A673 (cell line): ENCODE results near the gene FFAR2. TPM values are rescaled to one million over a fixed set of nuclear protein-coding genes. Genes with fewer than 3 reads are reported as not detected.

Source experiments
- BruUV-seq: library from RNA; stranded (reverse); fragments of 400-500 nt; replicated peaks from 2 replicates; lab custom pipeline; 2021; lab: Mats Ljungman, UMichigan
- CTCF ChIA-PET: fragments of 300-600 bp; sonication (Branson Sonifier 250); formaldehyde crosslinking; loops from one replicate; lab custom pipeline; 2022; ENCODE audit warnings: antibody characterized with exemption; lab: Charles Lee
- POLR2A ChIA-PET: fragments of 300-600 bp; sonication (Branson Sonifier 250); formaldehyde crosslinking; loops from one replicate; lab custom pipeline; 2022; ENCODE audit warnings: antibody characterized with exemption; ENCODE audit not compliant: low non-redundant PET; lab: Charles Lee
- DNase-seq: peaks from one replicate; pipeline ENCODE4 v3.0.0-alpha.2; 2015; ENCODE audit warnings: low spot score
- H3K27ac ChIP-seq: fragments of 200-600 bp; sonication (generic); 2 replicates; pipeline ENCODE4 v1.5.1; 2016; ENCODE audit warnings: mixed run types, low read depth, mild to moderate bottlenecking, mixed read lengths, antibody characterized with exemption, low read length; ENCODE audit not compliant: poor library complexity, severe bottlenecking
- H3K27me3 ChIP-seq: fragments of 200-600 bp; sonication (generic); replicated peaks from 2 replicates; pipeline ENCODE4 v1.6.1; 2017; ENCODE audit warnings: mixed run types, low read depth, mild to moderate bottlenecking, mixed read lengths, antibody characterized with exemption, low read length; ENCODE audit not compliant: insufficient read depth, poor library complexity
- H3K36me3 ChIP-seq: fragments of 200-600 bp; sonication (generic); 2 replicates; pipeline ENCODE4 v1.6.1; 2016; ENCODE audit warnings: mixed run types, mild to moderate bottlenecking, mixed read lengths, antibody characterized with exemption, low read length; ENCODE audit not compliant: insufficient read depth, poor library complexity, severe bottlenecking
- H3K4me1 ChIP-seq: fragments of 200-600 bp; sonication (generic); 2 replicates; pipeline ENCODE4 v1.6.1; 2017; ENCODE audit warnings: mixed run types, mild to moderate bottlenecking, mixed read lengths, antibody characterized with exemption, low read length; ENCODE audit not compliant: insufficient read depth, poor library complexity, severe bottlenecking
- H3K4me3 ChIP-seq: fragments of 200-600 bp; sonication (generic); 2 replicates; pipeline ENCODE4 v1.5.1; 2016; ENCODE audit warnings: low read depth, mixed run types, mild to moderate bottlenecking, mixed read lengths, low read length; ENCODE audit not compliant: poor library complexity, severe bottlenecking
- H3K9me3 ChIP-seq: fragments of 200-600 bp; sonication (generic); 2 replicates; pipeline ENCODE4 v1.6.1; 2016; ENCODE audit warnings: mixed run types, low read depth, mild to moderate bottlenecking, mixed read lengths, antibody characterized with exemption, low read length; ENCODE audit not compliant: poor library complexity, severe bottlenecking
- EZH2 ChIP-seq: fragments of 200-600 bp; sonication (generic); IDR thresholded peaks from 2 replicates; pipeline ENCODE4 v1.6.1; 2017; ENCODE audit warnings: borderline replicate concordance, low read depth, mild to moderate bottlenecking, mixed read lengths, antibody characterized with exemption, low read length; ENCODE audit not compliant: poor library complexity, severe bottlenecking
- intact Hi-C: fragments of 100-400 bp; cut with micrococcal nuclease; formaldehyde crosslinking; loops from one replicate; pipeline ENCODE4 v1.10.0; 2022; ENCODE audit not compliant: unreplicated experiment
- total RNA-seq: library from RNA; stranded (reverse); gene quantifications from 2 replicates; pipeline ENCODE4 v1.2.3, GENCODE V29; 2021
- TF ChIP-seq, protein P1 (sequence below): fragments of 300-800, 200-600 bp; sonication (generic); conservative IDR thresholded peaks from 2 replicates; pipeline ENCODE4 v1.5.1; 2017; ENCODE audit warnings: low read depth, mild to moderate bottlenecking, antibody characterized with exemption, low read length, moderate library complexity, mixed read lengths

Gene FFAR2
- total RNA-seq, 1 experiment from 2014 or later = not detected

DNA sequence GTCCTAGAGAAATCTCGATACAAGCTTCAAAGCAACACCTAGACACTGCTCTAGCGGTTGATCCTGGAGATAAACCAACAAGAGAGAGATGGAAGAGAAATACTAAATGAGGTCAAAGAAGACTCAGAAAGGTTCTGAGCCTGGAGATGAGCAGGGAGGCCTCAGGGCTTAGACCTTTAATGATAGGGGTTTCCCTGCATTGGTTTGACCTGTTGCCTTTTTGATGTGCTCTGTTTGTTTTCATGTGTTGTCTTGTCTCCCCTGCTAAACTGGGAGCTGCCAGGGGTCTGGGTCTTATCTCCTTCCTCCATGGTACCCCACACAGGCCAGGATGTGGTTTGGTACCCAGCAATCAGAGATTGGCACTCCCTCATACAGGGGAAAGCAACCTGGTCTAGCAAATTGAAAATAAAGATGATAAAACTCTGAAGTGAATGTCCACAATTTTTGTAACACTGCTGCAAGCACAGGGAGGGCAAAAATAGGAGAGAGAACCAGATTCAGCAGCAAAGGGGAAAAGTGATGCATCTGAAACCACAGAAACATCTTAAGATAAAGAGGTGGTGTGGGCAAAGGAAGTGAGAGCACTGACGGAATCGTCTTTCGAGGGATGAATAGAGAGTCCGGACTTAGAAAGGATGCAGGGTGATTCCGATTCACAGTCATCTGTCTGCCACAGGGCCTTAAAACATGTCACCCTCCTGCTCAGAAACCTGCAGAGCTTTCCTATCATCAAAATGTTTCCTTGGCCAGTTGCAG lies 3.5 kb downstream of the FFAR2 start:
- POLR2A ChIA-PET = no interaction called here
- no TSS peak for BruUV-seq
- Histone ChIP-seq H3K4me1 (no peaks in the 10 kb centered on the region), H3K4me3 (no peak overlapping the region), H3K9me3 (no peaks in the 10 kb centered on the region), H3K36me3 (no peaks in the 10 kb centered on the region), H3K27me3 (peaks cover 26% of the 10 kb centered on the region), H3K27ac (no peak overlapping the region)
- DNase-seq = no peak
- TF ChIP-seq, protein P1, sequence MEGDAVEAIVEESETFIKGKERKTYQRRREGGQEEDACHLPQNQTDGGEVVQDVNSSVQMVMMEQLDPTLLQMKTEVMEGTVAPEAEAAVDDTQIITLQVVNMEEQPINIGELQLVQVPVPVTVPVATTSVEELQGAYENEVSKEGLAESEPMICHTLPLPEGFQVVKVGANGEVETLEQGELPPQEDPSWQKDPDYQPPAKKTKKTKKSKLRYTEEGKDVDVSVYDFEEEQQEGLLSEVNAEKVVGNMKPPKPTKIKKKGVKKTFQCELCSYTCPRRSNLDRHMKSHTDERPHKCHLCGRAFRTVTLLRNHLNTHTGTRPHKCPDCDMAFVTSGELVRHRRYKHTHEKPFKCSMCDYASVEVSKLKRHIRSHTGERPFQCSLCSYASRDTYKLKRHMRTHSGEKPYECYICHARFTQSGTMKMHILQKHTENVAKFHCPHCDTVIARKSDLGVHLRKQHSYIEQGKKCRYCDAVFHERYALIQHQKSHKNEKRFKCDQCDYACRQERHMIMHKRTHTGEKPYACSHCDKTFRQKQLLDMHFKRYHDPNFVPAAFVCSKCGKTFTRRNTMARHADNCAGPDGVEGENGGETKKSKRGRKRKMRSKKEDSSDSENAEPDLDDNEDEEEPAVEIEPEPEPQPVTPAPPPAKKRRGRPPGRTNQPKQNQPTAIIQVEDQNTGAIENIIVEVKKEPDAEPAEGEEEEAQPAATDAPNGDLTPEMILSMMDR = no peak
- no peak for TF ChIP-seq EZH2
- CTCF ChIA-PET = no interaction called here
- intact Hi-C loops = no loop called here

DNA sequence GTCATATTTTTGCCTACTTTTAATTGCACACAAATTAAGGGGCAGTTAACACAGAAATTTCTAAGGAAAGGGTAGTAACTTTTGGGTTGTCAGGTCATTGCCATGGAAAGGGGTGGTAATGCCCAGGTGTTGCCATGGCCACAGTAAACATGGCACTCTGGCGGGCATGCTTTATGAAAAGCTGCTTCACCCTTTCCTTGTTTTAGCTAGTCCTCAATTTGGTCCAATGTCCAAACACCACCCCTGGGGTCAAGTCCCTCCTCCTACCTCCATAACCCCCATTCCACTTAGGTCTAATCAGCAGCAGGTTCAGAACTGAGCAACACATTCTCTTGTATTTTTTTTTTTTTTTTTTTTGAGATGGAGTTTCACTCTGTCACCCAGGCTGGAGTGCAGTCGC lies 6.6 kb downstream of the FFAR2 start:
- CTCF ChIA-PET = no interaction called here
- Histone ChIP-seq H3K36me3 (no peaks in the 10 kb centered on the region), H3K9me3 (no peaks in the 10 kb centered on the region), H3K27ac (no peak overlapping the region), H3K4me1 (no peaks in the 10 kb centered on the region), H3K27me3 (peaks cover 11% of the 10 kb centered on the region), H3K4me3 (no peak overlapping the region)
- BruUV-seq = no TSS peak
- intact Hi-C loops = no loop called here
- TF ChIP-seq, protein P1 = no peak
- TF ChIP-seq EZH2 = no peak
- no peak for DNase-seq
- POLR2A ChIA-PET = no interaction called here

DNA sequence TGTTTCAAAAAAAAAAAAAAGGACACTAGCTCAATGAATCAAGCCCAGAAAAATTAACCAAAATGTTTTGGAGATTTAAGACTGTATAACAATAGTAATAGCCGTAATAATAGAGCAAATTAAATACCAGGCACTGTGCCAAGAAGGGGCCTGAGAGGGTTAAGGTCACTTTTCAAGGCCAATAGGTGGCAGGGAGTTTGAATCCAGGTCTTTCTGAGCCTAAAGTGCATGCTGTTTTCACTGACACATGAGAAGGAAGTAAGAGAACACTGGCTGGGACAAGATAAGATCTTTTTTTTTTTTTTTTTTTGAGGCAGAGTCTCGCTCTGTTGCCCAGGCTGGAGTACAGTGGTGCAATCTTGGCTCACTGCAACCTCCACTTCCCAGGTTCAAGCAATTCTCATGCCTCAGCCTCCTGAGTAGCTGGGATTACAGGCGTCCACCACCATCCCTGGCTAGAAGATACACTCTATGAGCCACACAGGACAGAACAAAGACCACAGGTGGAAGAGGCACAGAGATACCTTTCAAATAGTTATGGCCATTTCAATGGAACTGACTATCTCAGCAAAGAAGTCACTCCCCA lies 7.7 kb downstream of the FFAR2 start:
- no peaks in the 10 kb centered on the region for H3K36me3 ChIP-seq
- peaks cover 1% of the 10 kb centered on the region for H3K27me3 ChIP-seq
- ChIA-PET CTCF (no interaction called here), POLR2A (no interaction called here)
- BruUV-seq = no TSS peak
- no peaks in the 10 kb centered on the region for H3K9me3 ChIP-seq
- H3K4me3 ChIP-seq = no peak overlapping the region
- intact Hi-C loops = no loop called here
- H3K27ac ChIP-seq = no peak overlapping the region
- TF ChIP-seq, protein P1 = no peak
- no peak for TF ChIP-seq EZH2
- H3K4me1 ChIP-seq = no peaks in the 10 kb centered on the region
- no peak for DNase-seq
